ENCODE data around the gene CLEC16A. TPM values are rescaled to one million over a fixed set of nuclear protein-coding genes. Genes with fewer than 3 reads are reported as not detected.

CLEC16A gene
- total RNA-seq, 2 donors from 2014 or later = 46.6 to 47.6 TPM

GRCh38 chr16:10897134-10897533 is 47.2 kb upstream of the CLEC16A start:
- H3K9me3 ChIP-seq = no peaks in the 10 kb centered on the region
- no peak overlapping the region for H3K4me3 ChIP-seq
- no peaks in the 10 kb centered on the region for H3K27me3 ChIP-seq (replicated peaks; ENCODE audit: insufficient read depth)
- H3K36me3 ChIP-seq = no peaks in the 10 kb centered on the region
- no peaks in the 10 kb centered on the region for H3K4me1 ChIP-seq (ENCODE audit: control insufficient read depth in 1 of 2, low read depth in 2 of 2)
- no peak overlapping the region for H3K27ac ChIP-seq
- DNase-seq (ENCODE audit: low spot score) = no peak
- ATAC-seq (ENCODE audit: insufficient number of reproducible peaks, low FRiP score, low read depth) = no peak
- no peak for TF ChIP-seq CTCF (IDR thresholded peaks at IDR 0.05)

GRCh38 chr16:10902999-10903398 is 41.4 kb upstream of the CLEC16A start:
- H3K4me3 ChIP-seq = no peak overlapping the region
- ATAC-seq (ENCODE audit: insufficient number of reproducible peaks, low FRiP score, low read depth) = no peak
- H3K36me3 ChIP-seq = no peaks in the 10 kb centered on the region

GRCh38 chr16:10906482-10906881 is 37.9 kb upstream of the CLEC16A start:
- H3K27ac ChIP-seq = no peak overlapping the region
- H3K36me3 ChIP-seq = no peaks in the 10 kb centered on the region
- no peak for DNase-seq (ENCODE audit: low spot score)
- ATAC-seq (ENCODE audit: insufficient number of reproducible peaks, low FRiP score, low read depth) = no peak
- H3K4me3 ChIP-seq = no peak overlapping the region
- no peaks in the 10 kb centered on the region for H3K9me3 ChIP-seq
- H3K27me3 ChIP-seq (replicated peaks; ENCODE audit: insufficient read depth) = no peaks in the 10 kb centered on the region
- peaks cover 0 to 10% of the 10 kb centered on the region in 2 donors for H3K4me1 ChIP-seq (ENCODE audit: control insufficient read depth in 1 of 2, low read depth in 2 of 2)
- TF ChIP-seq CTCF (IDR thresholded peaks at IDR 0.05) = no peak

More at GRCh38 chr16:10902999-10903398, 41.4 kb upstream of the CLEC16A start:
- H3K9me3 ChIP-seq = no peaks in the 10 kb centered on the region
- no peak for DNase-seq (ENCODE audit: low spot score)
- no peak for TF ChIP-seq CTCF (IDR thresholded peaks at IDR 0.05)
- H3K4me1 ChIP-seq (ENCODE audit: control insufficient read depth in 1 of 2, low read depth in 2 of 2) = peaks cover 0 to 10% of the 10 kb centered on the region in 2 donors
- H3K27ac ChIP-seq = no peak overlapping the region
- H3K27me3 ChIP-seq (replicated peaks; ENCODE audit: insufficient read depth) = no peaks in the 10 kb centered on the region

GRCh38 chr16:10906914-10907756 is 37.2 kb upstream of the CLEC16A start:
- H3K4me1 ChIP-seq (ENCODE audit: control insufficient read depth in 1 of 2, low read depth in 2 of 2) = peaks cover 0 to 10% of the 10 kb centered on the region in 2 donors
- no peak for TF ChIP-seq CTCF (IDR thresholded peaks at IDR 0.05)
- H3K27ac ChIP-seq = no peak overlapping the region
- DNase-seq (ENCODE audit: low spot score) (no peak), ATAC-seq (ENCODE audit: insufficient number of reproducible peaks, low FRiP score, low read depth) (no peak)
- H3K27me3 ChIP-seq (replicated peaks; ENCODE audit: insufficient read depth) = no peaks in the 10 kb centered on the region
- H3K4me3 ChIP-seq = no peak overlapping the region
- no peaks in the 10 kb centered on the region for H3K36me3 ChIP-seq
- H3K9me3 ChIP-seq = no peaks in the 10 kb centered on the region

- no peak for TF ChIP-seq CTCF (IDR thresholded peaks at IDR 0.05)
- Histone ChIP-seq H3K27me3 (replicated peaks; ENCODE audit: insufficient read depth) (no peaks in the 10 kb centered on the region), H3K9me3 (no peaks in the 10 kb centered on the region), H3K36me3 (no peaks in the 10 kb centered on the region), H3K4me1 (ENCODE audit: control insufficient read depth in 1 of 2, low read depth in 2 of 2) (peaks cover 0 to 10% of the 10 kb centered on the region in 2 donors), H3K27ac (no peak overlapping the region), H3K4me3 (no peak overlapping the region)
- ATAC-seq (ENCODE audit: insufficient number of reproducible peaks, low FRiP score, low read depth) (no peak), DNase-seq (ENCODE audit: low spot score) (no peak)
Observed at GRCh38 chr16:10907757-10908045, 36.7 kb upstream of the CLEC16A start.
